Natural killer cell (primary cell): ENCODE results near the gene PTPRN2. TPM values are rescaled to one million over a fixed set of nuclear protein-coding genes. Genes with fewer than 3 reads are reported as not detected.

Source experiments
- ATAC-seq, 3 donors: fragments of 150-1000 bp in 2 of 3; fragments of 200-7000 bp in 1 of 3; cut with Tn5 transposase; 1 replicate in 1 of 3; 2 replicates in 2 of 3; pipeline ENCODE4 v1.10.0; 2021; ENCODE audit warnings: mild to moderate bottlenecking in 2 of 3, moderate library complexity in 2 of 3
- DNase-seq, 2 donors: peaks; one replicate each; pipeline versions ENCODE4 v3.0.0 to v3.0.0-alpha.2; 2013 to 2021; ENCODE audit warnings: mixed read lengths in 1 of 2
- H3K27ac ChIP-seq: one replicate; pipeline ENCODE4 v1.5.1; 2013; ENCODE audit warnings: mild to moderate bottlenecking, low read length
- H3K27me3 ChIP-seq: one replicate; pipeline ENCODE4 v1.6.1; 2013; ENCODE audit warnings: low read length; ENCODE audit not compliant: control insufficient read depth, insufficient read depth
- H3K36me3 ChIP-seq: one replicate; pipeline ENCODE4 v1.6.1; 2013; ENCODE audit warnings: low read length; ENCODE audit not compliant: control insufficient read depth, insufficient read depth
- H3K4me1 ChIP-seq: one replicate; pipeline ENCODE4 v1.6.1; 2013; ENCODE audit warnings: low read length; ENCODE audit not compliant: control insufficient read depth, insufficient read depth
- H3K4me3 ChIP-seq: one replicate; pipeline ENCODE4 v1.5.1; 2013; ENCODE audit warnings: low read length
- H3K9me3 ChIP-seq: one replicate; pipeline ENCODE4 v1.6.1; 2013; ENCODE audit warnings: low read length; ENCODE audit not compliant: control insufficient read depth, insufficient read depth
- H3K27ac Mint-ChIP-seq, 2 donors: one replicate each; pipeline ENCODE4 v1.8.0; 2022; ENCODE audit warnings: mild to moderate bottlenecking in 2 of 2, mixed read lengths in 2 of 2, moderate library complexity in 1 of 2
- H3K27me3 Mint-ChIP-seq, 2 donors: one replicate each; pipeline ENCODE4 v1.8.0; 2022; ENCODE audit warnings: low read depth in 2 of 2, mixed read lengths in 2 of 2
- H3K36me3 Mint-ChIP-seq: one replicate; pipeline ENCODE4 v1.8.0; 2022; ENCODE audit warnings: mixed read lengths
- H3K4me1 Mint-ChIP-seq, 2 donors: one replicate each; pipeline ENCODE4 v1.8.0; 2022; ENCODE audit warnings: mixed read lengths in 2 of 2
- H3K4me3 Mint-ChIP-seq: one replicate; pipeline ENCODE4 v1.8.0; 2022; ENCODE audit warnings: mild to moderate bottlenecking, moderate library complexity, mixed read lengths
- H3K9me3 Mint-ChIP-seq, 2 donors: one replicate each; pipeline ENCODE4 v1.8.0; 2022; ENCODE audit warnings: mixed read lengths in 2 of 2
- CTCF ChIP-seq: fragments of 200-600 bp; IDR thresholded peaks from one replicate; pipeline ENCODE4 v1.8.0; 2022; ENCODE audit warnings: antibody characterized with exemption
- WGBS: methylation state at CpG from one replicate; pipeline ENCODE4 v1.1.7; 2013; ENCODE audit warnings: missing lambda C conversion rate; ENCODE audit not compliant: insufficient coverage; 5-methylcytosine and 5-hydroxymethylcytosine counted together
- intact Hi-C: fragments of 100-400 bp; cut with micrococcal nuclease; formaldehyde crosslinking; loops from one replicate; pipeline ENCODE4 v1.14.2; 2022
- total RNA-seq, 4 donors: library from RNA; stranded (reverse); fragments of 120-200 nt in 1 of 4; gene quantifications; one replicate each; pipeline versions ENCODE4 v1.2.3 to v1.2.4, GENCODE V29; 2013 to 2022

PTPRN2 gene
- total RNA-seq, 3 donors from 2014 or later (not counting 1 experiment from before 2014, with no cell fraction given), result 1.3 to 2.5 (median 1.9) TPM

- ATAC-seq (no peak), DNase-seq (no peak)
- no peaks in the 10 kb centered on the region for H3K9me3 ChIP-seq
- no peak for TF ChIP-seq CTCF
- no peaks in the 10 kb centered on the region for H3K27me3 ChIP-seq
- H3K27ac ChIP-seq, result no peak overlapping the region
- intact Hi-C loops, result no loop called here
- Mint-ChIP-seq H3K4me1 (no peaks in the 10 kb centered on the region), H3K27me3 (no peaks in the 10 kb centered on the region), H3K36me3 (no peaks in the 10 kb centered on the region), H3K27ac (no peak overlapping the region), H3K4me3 (no peak overlapping the region), H3K9me3 (peaks cover 0 to 2% of the 10 kb centered on the region in 2 donors)
- H3K4me1 ChIP-seq, result no peaks in the 10 kb centered on the region
- no peak overlapping the region for H3K4me3 ChIP-seq
- no peaks in the 10 kb centered on the region for H3K36me3 ChIP-seq
- 81% methylated on average over 10 of the region's 10 CpGs for WGBS
Measured at GRCh38 chr7:158050978-158051651, 536.5 kb downstream of the PTPRN2 start.

- Mint-ChIP-seq H3K27me3 (no peaks in the 10 kb centered on the region), H3K27ac (no peak overlapping the region), H3K4me1 (no peaks in the 10 kb centered on the region), H3K4me3 (no peak overlapping the region), H3K9me3 (no peaks in the 10 kb centered on the region), H3K36me3 (no peaks in the 10 kb centered on the region)
- no peak overlapping the region for H3K27ac ChIP-seq
- 76% methylated on average over 8 of the region's 10 CpGs for WGBS
- DNase-seq (no peak), ATAC-seq (no peak)
- no peaks in the 10 kb centered on the region for H3K27me3 ChIP-seq
- H3K4me3 ChIP-seq, result no peak overlapping the region
- TF ChIP-seq CTCF, result no peak
- intact Hi-C loops, result no loop called here
- no peaks in the 10 kb centered on the region for H3K9me3 ChIP-seq
- H3K36me3 ChIP-seq, result no peaks in the 10 kb centered on the region
- H3K4me1 ChIP-seq, result no peaks in the 10 kb centered on the region
Measured at GRCh38 chr7:158050441-158050977, 537.1 kb downstream of the PTPRN2 start.

GRCh38 chr7:158049271-158049670, 538.4 kb downstream of the PTPRN2 start:
- ATAC-seq (no peak), DNase-seq (no peak)
- H3K27me3 ChIP-seq, result no peaks in the 10 kb centered on the region
- Mint-ChIP-seq H3K27me3 (no peaks in the 10 kb centered on the region), H3K9me3 (no peaks in the 10 kb centered on the region), H3K36me3 (no peaks in the 10 kb centered on the region), H3K27ac (no peak overlapping the region), H3K4me1 (no peaks in the 10 kb centered on the region), H3K4me3 (no peak overlapping the region)
- no peaks in the 10 kb centered on the region for H3K4me1 ChIP-seq
- no peak overlapping the region for H3K4me3 ChIP-seq
- H3K9me3 ChIP-seq, result no peaks in the 10 kb centered on the region
- no peak for TF ChIP-seq CTCF
- no peak overlapping the region for H3K27ac ChIP-seq
- intact Hi-C loops, result no loop called here
- H3K36me3 ChIP-seq, result no peaks in the 10 kb centered on the region
- WGBS, result 86% methylated on average over 8 of the region's 8 CpGs

GRCh38 chr7:158048569-158048968, 539.1 kb downstream of the PTPRN2 start:
- DNase-seq (no peak), ATAC-seq (no peak)
- H3K4me1 ChIP-seq, result no peaks in the 10 kb centered on the region
- Mint-ChIP-seq H3K27me3 (no peaks in the 10 kb centered on the region), H3K36me3 (no peaks in the 10 kb centered on the region), H3K4me3 (no peak overlapping the region), H3K9me3 (no peaks in the 10 kb centered on the region), H3K27ac (no peak overlapping the region), H3K4me1 (no peaks in the 10 kb centered on the region)
- H3K36me3 ChIP-seq, result no peaks in the 10 kb centered on the region
- H3K4me3 ChIP-seq, result no peak overlapping the region
- H3K27me3 ChIP-seq, result no peaks in the 10 kb centered on the region
- H3K9me3 ChIP-seq, result no peaks in the 10 kb centered on the region
- no peak for TF ChIP-seq CTCF
- 95% methylated on average over 1 of the region's 1 CpG for WGBS
- intact Hi-C loops, result no loop called here
- no peak overlapping the region for H3K27ac ChIP-seq
